Measurements from ENCODE around the gene PPP2R3B.
"Not testable (repeated sequence)": the region's sequence is repeated elsewhere in the genome, so short reads cannot be mapped to it uniquely, and the experiment has no call there.

The PPP2R3B gene, protein sequence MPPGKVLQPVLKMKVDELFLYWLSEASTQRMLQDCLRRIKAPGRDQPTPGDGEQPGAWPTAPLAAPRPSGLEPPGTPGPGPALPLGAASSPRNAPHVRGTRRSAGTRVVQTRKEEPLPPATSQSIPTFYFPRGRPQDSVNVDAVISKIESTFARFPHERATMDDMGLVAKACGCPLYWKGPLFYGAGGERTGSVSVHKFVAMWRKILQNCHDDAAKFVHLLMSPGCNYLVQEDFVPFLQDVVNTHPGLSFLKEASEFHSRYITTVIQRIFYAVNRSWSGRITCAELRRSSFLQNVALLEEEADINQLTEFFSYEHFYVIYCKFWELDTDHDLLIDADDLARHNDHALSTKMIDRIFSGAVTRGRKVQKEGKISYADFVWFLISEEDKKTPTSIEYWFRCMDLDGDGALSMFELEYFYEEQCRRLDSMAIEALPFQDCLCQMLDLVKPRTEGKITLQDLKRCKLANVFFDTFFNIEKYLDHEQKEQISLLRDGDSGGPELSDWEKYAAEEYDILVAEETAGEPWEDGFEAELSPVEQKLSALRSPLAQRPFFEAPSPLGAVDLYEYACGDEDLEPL

DNA sequence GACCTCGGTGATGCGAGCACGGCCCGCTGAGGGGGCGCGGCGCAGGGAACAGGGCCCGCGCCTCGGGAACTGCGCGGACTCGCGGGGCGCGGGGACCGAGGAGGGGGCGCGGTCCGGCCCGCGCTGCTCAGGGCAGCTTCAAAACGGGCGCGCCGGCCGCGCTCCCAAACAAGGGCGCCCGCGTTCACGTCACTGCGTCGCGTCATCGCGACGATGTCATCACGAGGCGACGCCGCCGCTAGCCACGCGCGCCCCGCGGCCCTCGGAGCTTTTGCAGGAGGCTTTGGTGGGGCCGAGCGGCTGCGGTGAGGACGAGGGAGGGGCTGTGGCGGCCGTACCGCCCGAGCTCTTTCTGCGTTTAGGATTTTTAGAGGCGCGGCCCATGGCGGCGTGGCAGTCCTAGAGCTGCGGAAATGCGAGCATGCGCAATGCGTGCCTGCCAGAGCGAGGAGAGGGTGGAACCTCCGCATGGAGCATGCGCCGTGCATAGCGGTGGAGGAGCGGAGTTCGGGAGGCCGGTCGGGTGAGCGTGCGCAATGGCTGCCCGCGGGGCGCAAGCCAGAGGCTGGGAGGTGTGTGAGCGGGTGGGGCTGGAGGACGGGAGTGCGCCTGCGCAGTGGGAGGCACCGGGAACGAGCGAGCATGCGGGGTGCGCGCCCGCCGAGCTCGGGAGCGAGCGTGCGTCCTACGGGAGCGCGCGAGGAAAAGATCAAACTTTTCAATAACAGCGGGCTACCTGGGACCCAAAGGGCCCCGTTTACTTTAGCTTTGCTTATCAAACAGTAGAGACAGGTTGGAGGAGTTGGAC is at the start of gene PPP2R3B:
TSS of gene PPP2R3B (minus strand) at position 140 of the 808 bp plus-strand sequence. CDS start 216 bp downstream, outside the sequence.
- no peaks in the 10 kb centered on the region for H3K9me3 Mint-ChIP-seq
- peak within 1 kb of the TSS; percentile 100 for H3K27ac Mint-ChIP-seq
- peaks cover 5% of the 10 kb centered on the region for H3K36me3 Mint-ChIP-seq (ENCODE audit: low read depth)
- peak within 1 kb of the TSS; percentile 94 for H3K4me3 Mint-ChIP-seq
- H3K4me1 Mint-ChIP-seq, result peaks cover 26% of the 10 kb centered on the region
- peak; percentile 99 for DNase-seq
- TF ChIP-seq, protein P1, sequence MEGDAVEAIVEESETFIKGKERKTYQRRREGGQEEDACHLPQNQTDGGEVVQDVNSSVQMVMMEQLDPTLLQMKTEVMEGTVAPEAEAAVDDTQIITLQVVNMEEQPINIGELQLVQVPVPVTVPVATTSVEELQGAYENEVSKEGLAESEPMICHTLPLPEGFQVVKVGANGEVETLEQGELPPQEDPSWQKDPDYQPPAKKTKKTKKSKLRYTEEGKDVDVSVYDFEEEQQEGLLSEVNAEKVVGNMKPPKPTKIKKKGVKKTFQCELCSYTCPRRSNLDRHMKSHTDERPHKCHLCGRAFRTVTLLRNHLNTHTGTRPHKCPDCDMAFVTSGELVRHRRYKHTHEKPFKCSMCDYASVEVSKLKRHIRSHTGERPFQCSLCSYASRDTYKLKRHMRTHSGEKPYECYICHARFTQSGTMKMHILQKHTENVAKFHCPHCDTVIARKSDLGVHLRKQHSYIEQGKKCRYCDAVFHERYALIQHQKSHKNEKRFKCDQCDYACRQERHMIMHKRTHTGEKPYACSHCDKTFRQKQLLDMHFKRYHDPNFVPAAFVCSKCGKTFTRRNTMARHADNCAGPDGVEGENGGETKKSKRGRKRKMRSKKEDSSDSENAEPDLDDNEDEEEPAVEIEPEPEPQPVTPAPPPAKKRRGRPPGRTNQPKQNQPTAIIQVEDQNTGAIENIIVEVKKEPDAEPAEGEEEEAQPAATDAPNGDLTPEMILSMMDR (IDR thresholded peaks at IDR 0.05), result no peak
- H3K27me3 Mint-ChIP-seq (ENCODE audit: low read depth, poor library complexity), result peaks cover 6% of the 10 kb centered on the region

DNA sequence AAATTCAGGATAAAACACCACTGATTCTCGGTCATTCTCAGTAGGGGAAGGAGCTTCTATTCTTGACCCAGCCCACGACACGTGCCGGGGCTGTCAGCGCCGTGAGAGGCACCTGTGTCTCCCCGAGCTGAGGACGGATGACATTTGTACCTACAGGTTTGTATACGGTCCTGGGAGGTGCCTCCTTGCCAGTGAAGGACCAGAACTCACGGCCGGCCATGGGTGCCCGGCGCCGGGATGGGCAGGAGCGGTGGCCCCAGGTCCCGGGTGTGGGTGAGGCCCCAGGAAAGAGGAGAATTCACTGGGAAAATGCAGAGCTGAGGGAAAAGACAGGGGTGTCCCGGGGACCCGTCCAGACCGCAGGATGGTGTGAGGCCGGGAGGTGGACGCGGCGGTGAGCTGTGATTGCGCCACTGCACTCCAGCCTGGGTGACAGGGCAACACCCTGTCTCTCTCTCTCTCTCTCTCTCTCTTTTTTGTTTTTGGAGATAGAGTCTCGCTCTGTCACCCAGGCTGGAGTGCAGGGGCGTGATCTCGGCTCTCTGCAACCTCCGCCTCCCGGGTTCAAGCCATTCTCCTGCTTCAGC is 48.9 kb upstream of the PPP2R3B start:
- DNase-seq, result no peak
- TF ChIP-seq, protein P1 (IDR thresholded peaks at IDR 0.05), result no peak
- Mint-ChIP-seq H3K27me3 (ENCODE audit: low read depth, poor library complexity) (peaks cover 61% of the 10 kb centered on the region), H3K9me3 (peaks cover 5% of the 10 kb centered on the region), H3K4me3 (no peak overlapping the region), H3K36me3 (ENCODE audit: low read depth) (no peaks in the 10 kb centered on the region), H3K27ac (peak overlapping the region; percentile 77), H3K4me1 (peaks cover 25% of the 10 kb centered on the region)

DNA sequence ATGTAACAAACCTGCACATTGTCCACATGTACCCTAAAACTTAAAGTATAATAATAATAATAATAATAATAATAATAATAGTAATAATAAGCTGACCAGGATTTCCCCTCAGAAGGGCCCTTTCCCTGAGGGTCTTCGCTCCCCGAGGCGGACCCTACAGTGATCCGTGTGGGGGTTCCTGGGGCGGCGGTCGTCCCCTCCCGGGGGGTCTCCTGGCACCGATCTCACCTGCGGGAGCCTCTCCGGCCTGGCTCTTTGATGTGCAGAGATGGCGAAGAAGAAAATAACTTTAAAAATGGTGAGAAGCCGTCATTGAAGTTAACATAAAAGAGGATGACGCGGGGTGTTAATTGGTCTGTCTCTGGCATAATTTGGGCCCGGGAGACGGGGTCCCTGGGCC is 48.2 kb upstream of the PPP2R3B start:
- TF ChIP-seq, protein P1 (IDR thresholded peaks at IDR 0.05), result no peak

DNA sequence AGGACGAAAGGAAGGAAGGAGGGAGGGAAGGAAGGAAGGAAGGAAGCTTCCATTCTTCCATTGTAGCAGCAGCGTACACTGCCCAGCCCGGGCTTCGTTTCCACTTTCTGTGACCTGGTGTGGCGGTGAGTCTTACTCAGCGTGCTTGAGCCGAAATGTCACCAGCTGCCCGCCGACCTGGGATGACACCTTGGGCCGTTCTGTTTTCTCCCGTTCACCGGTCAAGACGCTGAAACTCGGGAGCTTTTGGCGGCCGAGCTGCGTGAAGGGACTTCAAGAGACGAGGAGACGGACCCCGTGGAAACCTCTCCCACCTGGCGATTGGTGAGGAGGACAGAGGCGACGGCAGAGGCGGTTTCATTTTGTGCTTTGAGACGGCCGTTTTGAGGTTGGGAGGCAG is 47.1 kb upstream of the PPP2R3B start:
- Mint-ChIP-seq H3K27ac (no peak overlapping the region), H3K27me3 (ENCODE audit: low read depth, poor library complexity) (peaks cover 73% of the 10 kb centered on the region), H3K36me3 (ENCODE audit: low read depth) (no peaks in the 10 kb centered on the region)

More for the DNA sequence above, 48.2 kb upstream of the PPP2R3B start:
- Mint-ChIP-seq H3K36me3 (ENCODE audit: low read depth) (no peaks in the 10 kb centered on the region), H3K9me3 (peaks cover 5% of the 10 kb centered on the region), H3K4me1 (peaks cover 25% of the 10 kb centered on the region), H3K27ac (no peak overlapping the region), H3K4me3 (no peak overlapping the region), H3K27me3 (ENCODE audit: low read depth, poor library complexity) (peaks cover 65% of the 10 kb centered on the region)
- no peak for DNase-seq

DNA sequence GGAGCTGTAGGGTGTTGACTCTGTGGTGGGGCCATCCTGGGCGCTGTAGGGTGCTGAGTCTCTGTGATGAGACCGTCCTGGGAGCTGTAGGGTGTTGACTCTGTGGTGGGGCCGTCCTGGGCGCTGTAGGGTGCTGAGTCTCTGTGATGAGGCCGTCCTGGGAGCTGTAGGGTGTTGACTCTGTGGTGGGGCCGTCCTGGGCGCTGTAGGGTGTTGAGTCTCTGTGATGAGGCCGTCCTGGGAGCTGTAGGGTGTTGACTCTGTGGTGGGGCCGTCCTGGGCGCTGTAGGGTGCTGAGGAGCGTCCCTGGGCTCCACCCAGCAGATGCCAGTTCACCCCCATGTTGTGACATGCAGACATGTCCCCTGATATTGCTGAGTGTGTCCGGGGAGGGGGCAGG is 46.0 kb upstream of the PPP2R3B start:
- DNase-seq, H3K27ac Mint-ChIP-seq: not testable (repeated sequence)
- peaks cover 83% of the 10 kb centered on the region for H3K27me3 Mint-ChIP-seq (ENCODE audit: low read depth, poor library complexity)

More for the DNA sequence above, 47.1 kb upstream of the PPP2R3B start:
- no peak overlapping the region for H3K4me3 Mint-ChIP-seq
- H3K9me3 Mint-ChIP-seq, result peaks cover 1% of the 10 kb centered on the region
- H3K4me1 Mint-ChIP-seq, result peaks cover 20% of the 10 kb centered on the region
- TF ChIP-seq, protein P1 (IDR thresholded peaks at IDR 0.05), result no peak
- DNase-seq, result no peak

More for the DNA sequence above, 46.0 kb upstream of the PPP2R3B start:
- H3K36me3 Mint-ChIP-seq (ENCODE audit: low read depth); H3K9me3 Mint-ChIP-seq; H3K4me3 Mint-ChIP-seq: not testable (repeated sequence)
- H3K4me1 Mint-ChIP-seq, result peaks cover 17% of the 10 kb centered on the region

Data from nephron progenitor cell (in vitro differentiated cells).